HL-60 (cell line): ENCODE data around the gene ALAD.

ENCODE experiments used
- DNase-seq, 2 experiments: peaks; one replicate each; pipeline ENCODE4 v3.0.0-alpha.2; 2010 to 2020; ENCODE audit warnings: low read depth in 1 of 2, low spot score in 1 of 2
- H3K27ac ChIP-seq: fragments of 250-450 bp; sonication (Bioruptor Pico); replicated peaks from 2 replicates; pipeline ENCODE4 v1.5.1; 2020; ENCODE audit warnings: mild to moderate bottlenecking, moderate library complexity
- H3K27me3 ChIP-seq: fragments of 250-450 bp; sonication (Bioruptor Pico); 2 replicates; pipeline ENCODE4 v1.5.1; 2021; ENCODE audit warnings: mild to moderate bottlenecking, moderate library complexity; ENCODE audit not compliant: insufficient read depth, poor library complexity, severe bottlenecking
- H3K4me3 ChIP-seq: replicated peaks from 2 replicates; pipeline ENCODE4 v1.5.1; 2011; ENCODE audit warnings: mild to moderate bottlenecking, control low read depth, low read length; ENCODE audit not compliant: insufficient read depth
- GABPA ChIP-seq: IDR thresholded peaks from 2 replicates; pipeline ENCODE4 v1.6.1; 2012; ENCODE audit warnings: low read depth
- POLR2AphosphoS5 ChIP-seq: IDR thresholded peaks from 2 replicates; pipeline ENCODE4 v1.6.1; 2012; ENCODE audit warnings: low read depth
- SPI1 ChIP-seq: IDR thresholded peaks from 2 replicates; pipeline ENCODE4 v1.6.1; 2012; ENCODE audit warnings: low read depth, mild to moderate bottlenecking, borderline replicate concordance
- TF ChIP-seq, protein P1 (sequence below): IDR thresholded peaks from 2 replicates; pipeline ENCODE4 v1.6.1; 2012; ENCODE audit warnings: low read depth; ENCODE audit not compliant: insufficient replicate concordance
- TF ChIP-seq, protein P2 (sequence below): IDR thresholded peaks from one replicate; pipeline ENCODE4 v1.5.1; 2011; ENCODE audit warnings: low read length, control low read depth, inconsistent platforms; ENCODE audit not compliant: insufficient read depth

Gene ALAD

DNA sequence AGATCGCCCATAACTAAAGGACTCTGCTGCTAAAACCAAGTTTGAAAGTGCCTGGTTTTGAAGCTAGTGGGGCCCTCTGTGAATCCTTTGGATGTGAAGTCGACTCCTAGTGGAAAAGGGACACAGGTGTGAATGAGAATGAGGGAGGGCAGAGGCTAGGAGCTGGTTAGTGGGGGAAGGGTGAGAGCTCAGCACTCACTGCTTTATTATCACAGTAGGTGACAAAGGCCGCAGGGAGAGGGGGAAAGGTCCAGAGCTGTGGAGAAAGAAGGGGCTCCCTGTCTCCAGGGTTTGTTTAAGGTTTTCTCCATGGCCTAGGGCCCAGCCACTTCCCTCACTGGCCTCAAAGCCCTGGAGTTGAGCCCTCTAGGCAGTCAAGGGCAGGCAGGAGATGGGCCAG, 27.8 kb downstream of the ALAD start:
- DNase-seq, result no peak
- H3K27me3 ChIP-seq, result no peaks in the 10 kb centered on the region
- no peak for TF ChIP-seq POLR2AphosphoS5
- TF ChIP-seq, protein P1, sequence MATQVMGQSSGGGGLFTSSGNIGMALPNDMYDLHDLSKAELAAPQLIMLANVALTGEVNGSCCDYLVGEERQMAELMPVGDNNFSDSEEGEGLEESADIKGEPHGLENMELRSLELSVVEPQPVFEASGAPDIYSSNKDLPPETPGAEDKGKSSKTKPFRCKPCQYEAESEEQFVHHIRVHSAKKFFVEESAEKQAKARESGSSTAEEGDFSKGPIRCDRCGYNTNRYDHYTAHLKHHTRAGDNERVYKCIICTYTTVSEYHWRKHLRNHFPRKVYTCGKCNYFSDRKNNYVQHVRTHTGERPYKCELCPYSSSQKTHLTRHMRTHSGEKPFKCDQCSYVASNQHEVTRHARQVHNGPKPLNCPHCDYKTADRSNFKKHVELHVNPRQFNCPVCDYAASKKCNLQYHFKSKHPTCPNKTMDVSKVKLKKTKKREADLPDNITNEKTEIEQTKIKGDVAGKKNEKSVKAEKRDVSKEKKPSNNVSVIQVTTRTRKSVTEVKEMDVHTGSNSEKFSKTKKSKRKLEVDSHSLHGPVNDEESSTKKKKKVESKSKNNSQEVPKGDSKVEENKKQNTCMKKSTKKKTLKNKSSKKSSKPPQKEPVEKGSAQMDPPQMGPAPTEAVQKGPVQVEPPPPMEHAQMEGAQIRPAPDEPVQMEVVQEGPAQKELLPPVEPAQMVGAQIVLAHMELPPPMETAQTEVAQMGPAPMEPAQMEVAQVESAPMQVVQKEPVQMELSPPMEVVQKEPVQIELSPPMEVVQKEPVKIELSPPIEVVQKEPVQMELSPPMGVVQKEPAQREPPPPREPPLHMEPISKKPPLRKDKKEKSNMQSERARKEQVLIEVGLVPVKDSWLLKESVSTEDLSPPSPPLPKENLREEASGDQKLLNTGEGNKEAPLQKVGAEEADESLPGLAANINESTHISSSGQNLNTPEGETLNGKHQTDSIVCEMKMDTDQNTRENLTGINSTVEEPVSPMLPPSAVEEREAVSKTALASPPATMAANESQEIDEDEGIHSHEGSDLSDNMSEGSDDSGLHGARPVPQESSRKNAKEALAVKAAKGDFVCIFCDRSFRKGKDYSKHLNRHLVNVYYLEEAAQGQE, result no peak
- TF ChIP-seq SPI1, result no peak
- no peak for TF ChIP-seq GABPA
- TF ChIP-seq, protein P2, sequence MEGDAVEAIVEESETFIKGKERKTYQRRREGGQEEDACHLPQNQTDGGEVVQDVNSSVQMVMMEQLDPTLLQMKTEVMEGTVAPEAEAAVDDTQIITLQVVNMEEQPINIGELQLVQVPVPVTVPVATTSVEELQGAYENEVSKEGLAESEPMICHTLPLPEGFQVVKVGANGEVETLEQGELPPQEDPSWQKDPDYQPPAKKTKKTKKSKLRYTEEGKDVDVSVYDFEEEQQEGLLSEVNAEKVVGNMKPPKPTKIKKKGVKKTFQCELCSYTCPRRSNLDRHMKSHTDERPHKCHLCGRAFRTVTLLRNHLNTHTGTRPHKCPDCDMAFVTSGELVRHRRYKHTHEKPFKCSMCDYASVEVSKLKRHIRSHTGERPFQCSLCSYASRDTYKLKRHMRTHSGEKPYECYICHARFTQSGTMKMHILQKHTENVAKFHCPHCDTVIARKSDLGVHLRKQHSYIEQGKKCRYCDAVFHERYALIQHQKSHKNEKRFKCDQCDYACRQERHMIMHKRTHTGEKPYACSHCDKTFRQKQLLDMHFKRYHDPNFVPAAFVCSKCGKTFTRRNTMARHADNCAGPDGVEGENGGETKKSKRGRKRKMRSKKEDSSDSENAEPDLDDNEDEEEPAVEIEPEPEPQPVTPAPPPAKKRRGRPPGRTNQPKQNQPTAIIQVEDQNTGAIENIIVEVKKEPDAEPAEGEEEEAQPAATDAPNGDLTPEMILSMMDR, result no peak
- H3K27ac ChIP-seq, result no peak overlapping the region
- H3K4me3 ChIP-seq, result no peak overlapping the region

DNA sequence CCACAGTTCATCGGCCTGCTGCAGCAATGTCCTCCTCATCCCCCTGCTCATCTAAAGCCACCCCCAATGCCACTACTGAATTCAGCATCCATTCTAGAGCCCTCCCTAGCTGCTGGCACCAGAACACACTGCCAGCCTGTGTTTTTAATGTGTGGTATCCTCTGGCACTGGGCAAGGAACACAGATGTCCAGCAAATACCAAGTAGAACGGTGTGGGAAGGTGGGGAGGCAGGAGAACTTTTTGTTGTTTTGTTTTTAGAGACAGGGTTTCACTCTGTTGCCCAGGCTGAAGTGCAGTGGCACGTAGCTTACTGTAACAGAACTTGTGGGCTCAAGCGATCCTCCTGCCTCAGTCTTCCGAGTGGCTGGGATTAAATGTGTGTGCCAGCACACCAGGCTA, 29.0 kb downstream of the ALAD start:
- TF ChIP-seq POLR2AphosphoS5 (no peak), SPI1 (no peak), GABPA (no peak)
- TF ChIP-seq, protein P1, result no peak
- TF ChIP-seq, protein P2, result no peak
- no peaks in the 10 kb centered on the region for H3K27me3 ChIP-seq
- H3K4me3 ChIP-seq, result no peak overlapping the region
- DNase-seq, result no peak
- no peak overlapping the region for H3K27ac ChIP-seq

DNA sequence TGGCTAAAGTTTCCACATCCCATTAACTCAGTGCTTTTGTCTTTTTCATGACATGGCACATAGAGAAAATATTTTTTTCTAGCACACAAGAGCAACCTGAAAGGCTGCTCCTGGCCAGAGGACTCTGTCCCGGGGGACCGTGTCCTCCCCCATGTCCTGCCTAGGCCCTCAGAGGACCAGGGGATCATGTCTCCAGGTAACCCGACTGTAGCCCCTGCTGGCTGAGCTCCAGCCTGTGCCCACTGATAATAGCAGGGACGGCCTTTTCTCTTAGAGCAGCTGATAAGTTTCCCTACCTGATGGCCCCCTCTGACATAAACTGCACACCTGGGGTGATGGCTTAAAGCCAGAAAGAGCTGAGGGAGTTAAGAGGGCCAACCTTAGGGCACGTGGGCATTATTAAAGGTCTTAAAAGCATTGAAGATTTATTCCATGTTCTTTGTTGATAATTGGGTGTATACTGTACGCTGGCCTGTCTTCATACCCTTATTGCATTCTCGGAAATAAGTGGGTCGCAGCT, 30.2 kb downstream of the ALAD start:
- no peaks in the 10 kb centered on the region for H3K27me3 ChIP-seq
- H3K27ac ChIP-seq, result no peak overlapping the region
- no peak overlapping the region for H3K4me3 ChIP-seq
- TF ChIP-seq POLR2AphosphoS5 (no peak), SPI1 (no peak), GABPA (no peak)
- TF ChIP-seq, protein P1, result no peak
- TF ChIP-seq, protein P2, result no peak
- DNase-seq, result no peak
